ENCODE data around the gene C9orf153.

GRCh38 chr9:86263876-86264275 lies 4.4 kb upstream of the C9orf153 start:
- TF ChIP-seq MAFK (IDR thresholded peaks at IDR 0.05; ENCODE audit: low read depth, low read length) (no peak), POLR2A (IDR thresholded peaks at IDR 0.05; ENCODE audit: low read depth, low read length) (no peak), CTCF (conservative IDR thresholded peaks at IDR 0.05; ENCODE audit: low read depth, low read length) (no peak), RAD21 (IDR thresholded peaks at IDR 0.05; ENCODE audit: low read length) (no peak), USF2 (IDR thresholded peaks at IDR 0.05; ENCODE audit: low read depth, low read length) (no peak)

All from IMR-90 (cell line).